GM21447 (cell line): Measurements from ENCODE around the gene P4HB.

Source experiments
- ATAC-seq: cut with Tn5 transposase; IDR thresholded peaks from one replicate; pipeline ENCODE4 v1.9.1; 2021; ENCODE audit not compliant: unreplicated experiment

Gene P4HB

GRCh38 chr17:81794074-81794476 is 66.3 kb downstream of the P4HB start:
- no peak for ATAC-seq
